HCT116 (cell line): ENCODE data around the gene SPATS2L. TPM values are rescaled to one million over a fixed set of nuclear protein-coding genes. Genes with fewer than 3 reads are reported as not detected.

Experiments used
- ATAC-seq: fragments of 200-7000 bp; cut with Tn5 transposase; 2 replicates; pipeline ENCODE4 v1.9.1; 2020; ENCODE audit warnings: mild to moderate bottlenecking, moderate library complexity
- BruUV-seq: library from RNA; stranded (reverse); fragments of 400-500 nt; replicated peaks from 2 replicates; lab custom pipeline; 2021; lab: Mats Ljungman, UMichigan
- CTCF ChIA-PET: fragments of 300-600 bp; sonication (Branson Sonifier 250); formaldehyde crosslinking; loops from one replicate; lab custom pipeline; 2021; ENCODE audit warnings: antibody characterized with exemption; lab: Charles Lee
- POLR2A ChIA-PET: fragments of 300-600, 350-600 bp; sonication (Branson Sonifier 250); formaldehyde crosslinking; loops from one replicate; lab custom pipeline; 2021; ENCODE audit warnings: antibody characterized with exemption; lab: Charles Lee
- RAD21 ChIA-PET, 2 experiments: fragments of 300-600 bp; sonication (Branson Sonifier 250); formaldehyde crosslinking; loops; one replicate each; lab custom pipeline; 2023; ENCODE audit warnings: low total read pairs in 2 of 2; ENCODE audit not compliant: uncharacterized antibody in 2 of 2, unreplicated experiment in 2 of 2, low non-redundant PET in 1 of 2; lab: Charles Lee
- DNase-seq: peaks from one replicate; pipeline ENCODE4 v3.0.0-alpha.2; 2010; ENCODE audit warnings: low read depth, low spot score
- H2AFZ ChIP-seq: fragments of 200-600 bp; shearing (Covaris generic), sonication (generic); 2 replicates; pipeline ENCODE4 v1.6.1; 2017; ENCODE audit warnings: low read depth, mixed run types, mixed read lengths, antibody characterized with exemption, low read length; ENCODE audit not compliant: poor library complexity, severe bottlenecking
- H3K27ac ChIP-seq: 2 replicates; pipeline ENCODE4 v1.5.1; 2012; ENCODE audit warnings: low read depth, low read length
- H3K27me3 ChIP-seq: fragments of 200-600 bp; sonication (generic); 2 replicates; pipeline ENCODE4 v1.6.1; 2016; ENCODE audit warnings: mixed run types, low read length, mixed read lengths; ENCODE audit not compliant: insufficient read depth
- H3K36me3 ChIP-seq, 2 experiments: fragments of 200-500 bp in 1 of 2; fragments of 200-600 bp in 1 of 2; sonication (Bioruptor generic) in 1 of 2; sonication (generic) in 1 of 2; 2 replicates each; pipeline versions ENCODE4 v1.5.1 to v1.6.1; 2014 to 2016; ENCODE audit warnings: low read length in 2 of 2, inconsistent platforms in 1 of 2, mixed read lengths in 1 of 2, mixed run types in 1 of 2; ENCODE audit not compliant: insufficient read depth in 2 of 2, control insufficient read depth in 1 of 2
- H3K4me1 ChIP-seq, 2 experiments: fragments of 200-600 bp in 1 of 2; sonication (generic) in 1 of 2; 2 replicates each; pipeline versions ENCODE4 v1.5.1 to v1.6.1; 2012 to 2017; ENCODE audit warnings: low read length in 2 of 2, inconsistent platforms in 1 of 2, mild to moderate bottlenecking in 1 of 2, mixed read lengths in 1 of 2, mixed run types in 1 of 2, moderate library complexity in 1 of 2; ENCODE audit not compliant: insufficient read depth in 2 of 2, control insufficient read depth in 1 of 2
- H3K4me2 ChIP-seq: fragments of 200-600 bp; sonication (generic); 2 replicates; pipeline ENCODE4 v1.6.1; 2017; ENCODE audit warnings: mixed run types, low read length, mixed read lengths
- H3K4me3 ChIP-seq, 2 experiments: fragments of 200-600 bp in 1 of 2; sonication (generic) in 1 of 2; replicated peaks in 1 of 2; 2 replicates each; pipeline ENCODE4 v1.5.1; 2011 to 2016; ENCODE audit warnings: low read length in 2 of 2, control low read depth in 1 of 2, low read depth in 1 of 2, mild to moderate bottlenecking in 1 of 2, mixed read lengths in 1 of 2, mixed run types in 1 of 2
- H3K79me2 ChIP-seq: fragments of 200-600 bp; sonication (generic); 2 replicates; pipeline ENCODE4 v1.6.1; 2017; ENCODE audit warnings: mild to moderate bottlenecking, mixed run types, low read length, moderate library complexity, mixed read lengths; ENCODE audit not compliant: insufficient read depth
- H3K9ac ChIP-seq: fragments of 200-600 bp; sonication (generic); 2 replicates; pipeline ENCODE4 v1.6.1; 2016; ENCODE audit warnings: low read length, mixed read lengths
- H3K9me2 ChIP-seq: fragments of 200-600 bp; sonication (generic), shearing (Covaris generic); 2 replicates; pipeline ENCODE4 v1.6.1; 2017; ENCODE audit warnings: mixed run types, mild to moderate bottlenecking, moderate library complexity; ENCODE audit not compliant: insufficient read depth
- H3K9me3 ChIP-seq, 2 experiments: fragments of 200-500 bp in 1 of 2; fragments of 200-600 bp in 1 of 2; sonication (Bioruptor generic) in 1 of 2; sonication (generic) in 1 of 2; 2 replicates each; pipeline ENCODE4 v1.6.1; 2014 to 2017; ENCODE audit warnings: low read length in 2 of 2, mixed read lengths in 2 of 2, inconsistent platforms in 1 of 2, low read depth in 1 of 2, mild to moderate bottlenecking in 1 of 2, mixed run types in 1 of 2, moderate library complexity in 1 of 2; ENCODE audit not compliant: control insufficient read depth in 1 of 2, insufficient read depth in 1 of 2
- H4K20me1 ChIP-seq: fragments of 200-600 bp; sonication (generic), shearing (Covaris generic); 2 replicates; pipeline ENCODE4 v1.6.1; 2017; ENCODE audit warnings: mixed run types, mild to moderate bottlenecking, moderate library complexity; ENCODE audit not compliant: insufficient read depth
- CEBPB ChIP-seq: IDR thresholded peaks from 2 replicates; pipeline ENCODE4 v1.6.1; 2012; ENCODE audit warnings: low read depth
- ELF1 ChIP-seq: IDR thresholded peaks from 2 replicates; pipeline ENCODE4 v1.6.1; 2012; ENCODE audit warnings: low read depth, borderline replicate concordance
- EZH2 ChIP-seq: fragments of 200-600 bp; sonication (generic); IDR thresholded peaks from 2 replicates; pipeline ENCODE4 v1.6.1; 2017; ENCODE audit warnings: antibody characterized with exemption, mixed run types
- FOSL1 ChIP-seq: IDR thresholded peaks from 2 replicates; pipeline ENCODE4 v1.6.1; 2012; ENCODE audit warnings: low read depth
- JUND ChIP-seq: IDR thresholded peaks from 2 replicates; pipeline ENCODE4 v1.6.1; 2012
- SIN3A ChIP-seq: IDR thresholded peaks from 2 replicates; pipeline ENCODE4 v1.6.1; 2012; ENCODE audit warnings: low read depth
- SP1 ChIP-seq: IDR thresholded peaks from 2 replicates; pipeline ENCODE4 v1.6.1; 2012; ENCODE audit warnings: low read depth
- SRF ChIP-seq: IDR thresholded peaks from 2 replicates; pipeline ENCODE4 v1.6.1; 2012; ENCODE audit warnings: low read depth
- TCF7L2 ChIP-seq: IDR thresholded peaks from 2 replicates; pipeline ENCODE4 v1.7.0; 2011; ENCODE audit warnings: borderline replicate concordance, inconsistent platforms; ENCODE audit not compliant: insufficient read depth, insufficient read length; ENCODE audit errors: extremely low read depth
- YY1 ChIP-seq: IDR thresholded peaks from 2 replicates; pipeline ENCODE4 v1.6.1; 2011; ENCODE audit warnings: low read length, low read depth, moderate library complexity, mild to moderate bottlenecking; ENCODE audit not compliant: insufficient replicate concordance; ENCODE audit errors: extremely low read depth
- intact Hi-C: fragments of 100-400 bp; cut with micrococcal nuclease; formaldehyde crosslinking; loops from 2 replicates; pipeline ENCODE4 v1.10.0; 2022
- total RNA-seq: library from RNA; stranded (reverse); gene quantifications from one replicate; pipeline ENCODE4 v1.2.1, GENCODE V29; 2021; ENCODE audit not compliant: unreplicated experiment
- TF ChIP-seq, protein P1 (sequence below): IDR thresholded peaks from 2 replicates; pipeline ENCODE4 v1.6.1; 2012; ENCODE audit warnings: low read depth
- TF ChIP-seq, protein P2 (sequence below): IDR thresholded peaks from 2 replicates; pipeline ENCODE4 v1.6.1; 2012

The SPATS2L gene
- total RNA-seq, 1 experiment from 2014 or later = 87.1 TPM

DNA sequence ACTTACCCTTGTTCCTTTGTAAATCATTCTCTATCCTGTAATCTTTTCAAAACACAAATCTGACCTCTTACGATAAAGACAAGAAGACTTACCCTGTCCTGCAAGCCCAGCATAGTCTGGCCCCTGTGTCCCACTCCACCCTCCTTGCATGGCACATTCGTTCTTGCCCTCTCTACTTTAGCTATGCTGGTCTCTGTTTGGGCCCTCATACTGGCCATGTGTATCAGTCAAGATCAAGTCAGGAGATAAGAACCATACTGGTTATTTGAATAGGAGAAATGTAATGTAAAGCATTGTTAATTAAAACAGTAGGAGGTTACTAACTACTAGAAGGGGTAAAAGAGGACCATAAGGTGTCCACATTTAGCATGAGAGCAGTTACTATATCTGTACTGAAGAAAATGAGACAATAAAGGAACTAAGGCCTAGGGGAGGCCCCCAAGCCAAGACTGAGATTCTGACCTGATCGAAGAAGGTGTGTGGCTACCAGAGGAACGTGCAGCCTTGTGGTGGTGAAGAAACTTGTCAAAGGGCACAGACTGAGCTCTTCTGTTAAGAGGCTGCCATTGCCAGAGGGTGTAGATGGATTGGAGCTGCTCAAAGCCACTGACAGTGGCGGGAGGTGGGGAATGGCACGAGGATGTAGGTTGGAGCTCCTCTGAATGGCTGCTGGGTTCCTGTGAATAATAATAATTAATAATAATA, 122.6 kb downstream of the SPATS2L start:
- CTCF ChIA-PET = no interaction called here
- ATAC-seq = no peak
- no peak overlapping the region for H3K27ac ChIP-seq

DNA sequence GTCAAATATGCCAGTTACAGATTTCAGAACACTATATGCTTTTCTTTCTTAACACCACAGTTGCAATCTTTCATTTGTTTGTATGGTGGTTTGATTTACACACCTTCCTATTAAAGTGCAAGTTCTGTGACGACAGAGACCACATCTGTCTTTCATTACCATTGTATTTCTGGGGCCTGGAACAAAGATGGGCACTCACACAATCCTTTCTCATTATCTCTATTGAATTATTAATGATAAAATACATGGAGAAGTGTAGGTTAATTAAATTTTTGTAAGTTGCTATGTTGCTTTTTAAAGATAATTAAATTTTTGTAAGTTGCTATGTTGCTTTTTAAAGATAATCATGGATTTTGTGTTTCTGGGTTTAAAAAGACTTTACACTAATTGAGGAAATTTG, 123.5 kb downstream of the SPATS2L start:
- H2AFZ ChIP-seq = no peak overlapping the region
- BruUV-seq = no TSS peak
- intact Hi-C loops = no loop called here
- no peaks in the 10 kb centered on the region for H4K20me1 ChIP-seq
- no peak overlapping the region for H3K9ac ChIP-seq
- TF ChIP-seq EZH2 (no peak), YY1 (no peak), SRF (no peak), ELF1 (no peak), FOSL1 (no peak), CEBPB (no peak), TCF7L2 (no peak), JUND (no peak), SP1 (no peak)
- TF ChIP-seq, protein P1, sequence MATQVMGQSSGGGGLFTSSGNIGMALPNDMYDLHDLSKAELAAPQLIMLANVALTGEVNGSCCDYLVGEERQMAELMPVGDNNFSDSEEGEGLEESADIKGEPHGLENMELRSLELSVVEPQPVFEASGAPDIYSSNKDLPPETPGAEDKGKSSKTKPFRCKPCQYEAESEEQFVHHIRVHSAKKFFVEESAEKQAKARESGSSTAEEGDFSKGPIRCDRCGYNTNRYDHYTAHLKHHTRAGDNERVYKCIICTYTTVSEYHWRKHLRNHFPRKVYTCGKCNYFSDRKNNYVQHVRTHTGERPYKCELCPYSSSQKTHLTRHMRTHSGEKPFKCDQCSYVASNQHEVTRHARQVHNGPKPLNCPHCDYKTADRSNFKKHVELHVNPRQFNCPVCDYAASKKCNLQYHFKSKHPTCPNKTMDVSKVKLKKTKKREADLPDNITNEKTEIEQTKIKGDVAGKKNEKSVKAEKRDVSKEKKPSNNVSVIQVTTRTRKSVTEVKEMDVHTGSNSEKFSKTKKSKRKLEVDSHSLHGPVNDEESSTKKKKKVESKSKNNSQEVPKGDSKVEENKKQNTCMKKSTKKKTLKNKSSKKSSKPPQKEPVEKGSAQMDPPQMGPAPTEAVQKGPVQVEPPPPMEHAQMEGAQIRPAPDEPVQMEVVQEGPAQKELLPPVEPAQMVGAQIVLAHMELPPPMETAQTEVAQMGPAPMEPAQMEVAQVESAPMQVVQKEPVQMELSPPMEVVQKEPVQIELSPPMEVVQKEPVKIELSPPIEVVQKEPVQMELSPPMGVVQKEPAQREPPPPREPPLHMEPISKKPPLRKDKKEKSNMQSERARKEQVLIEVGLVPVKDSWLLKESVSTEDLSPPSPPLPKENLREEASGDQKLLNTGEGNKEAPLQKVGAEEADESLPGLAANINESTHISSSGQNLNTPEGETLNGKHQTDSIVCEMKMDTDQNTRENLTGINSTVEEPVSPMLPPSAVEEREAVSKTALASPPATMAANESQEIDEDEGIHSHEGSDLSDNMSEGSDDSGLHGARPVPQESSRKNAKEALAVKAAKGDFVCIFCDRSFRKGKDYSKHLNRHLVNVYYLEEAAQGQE = no peak
- TF ChIP-seq, protein P2, sequence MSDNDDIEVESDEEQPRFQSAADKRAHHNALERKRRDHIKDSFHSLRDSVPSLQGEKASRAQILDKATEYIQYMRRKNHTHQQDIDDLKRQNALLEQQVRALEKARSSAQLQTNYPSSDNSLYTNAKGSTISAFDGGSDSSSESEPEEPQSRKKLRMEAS = no peak
- ChIA-PET POLR2A (no interaction called here), CTCF (no interaction called here), RAD21 (no interaction called here)
- no peak overlapping the region for H3K4me3 ChIP-seq
- no peak overlapping the region for H3K4me2 ChIP-seq
- no peaks in the 10 kb centered on the region for H3K27me3 ChIP-seq
- H3K9me2 ChIP-seq = no peaks in the 10 kb centered on the region
- no peak for ATAC-seq
- H3K27ac ChIP-seq = no peak overlapping the region
- DNase-seq = no peak
- no peaks in the 10 kb centered on the region for H3K79me2 ChIP-seq
- H3K36me3 ChIP-seq = 0 out of 4 replicates have a peak, but pooled peaks cover 0 to 3% of the 10 kb centered on the region in 2 experiments
- H3K9me3 ChIP-seq = no peaks in the 10 kb centered on the region
- H3K4me1 ChIP-seq = 0 out of 4 replicates have a peak, but pooled peaks cover 0 to 6% of the 10 kb centered on the region in 2 experiments

More for the DNA sequence above, 122.6 kb downstream of the SPATS2L start:
- ChIA-PET RAD21 (no interaction called here), POLR2A (no interaction called here)
- no peak overlapping the region for H3K4me3 ChIP-seq
- H3K4me1 ChIP-seq = 0 out of 4 replicates have a peak, but pooled peaks cover 0 to 6% of the 10 kb centered on the region in 2 experiments
- BruUV-seq = no TSS peak
- H3K9me2 ChIP-seq = no peaks in the 10 kb centered on the region
- no peak for DNase-seq
- H4K20me1 ChIP-seq = no peaks in the 10 kb centered on the region
- intact Hi-C loops = no loop called here
- H3K9ac ChIP-seq = no peak overlapping the region
- no peak overlapping the region for H2AFZ ChIP-seq
- no peaks in the 10 kb centered on the region for H3K9me3 ChIP-seq
- 0 out of 4 replicates have a peak, but pooled peaks cover 0 to 3% of the 10 kb centered on the region in 2 experiments for H3K36me3 ChIP-seq
- no peak overlapping the region for H3K4me2 ChIP-seq
- H3K27me3 ChIP-seq = no peaks in the 10 kb centered on the region
- TF ChIP-seq CEBPB = no peak
- no peak for TF ChIP-seq SIN3A
- H3K79me2 ChIP-seq = no peaks in the 10 kb centered on the region
